Tracheal epithelial cell (primary cell): ENCODE measurements around the gene SNAP91. TPM values are rescaled to one million over a fixed set of nuclear protein-coding genes. Genes with fewer than 3 reads are reported as not detected.

Experiments used
- total RNA-seq: library from RNA; depleted of rRNA; stranded (reverse); fragments of >200 nt; gene quantifications from 2 replicates; pipeline ENCODE4 v1.2.1, GENCODE V29; 2014

Gene SNAP91, protein sequence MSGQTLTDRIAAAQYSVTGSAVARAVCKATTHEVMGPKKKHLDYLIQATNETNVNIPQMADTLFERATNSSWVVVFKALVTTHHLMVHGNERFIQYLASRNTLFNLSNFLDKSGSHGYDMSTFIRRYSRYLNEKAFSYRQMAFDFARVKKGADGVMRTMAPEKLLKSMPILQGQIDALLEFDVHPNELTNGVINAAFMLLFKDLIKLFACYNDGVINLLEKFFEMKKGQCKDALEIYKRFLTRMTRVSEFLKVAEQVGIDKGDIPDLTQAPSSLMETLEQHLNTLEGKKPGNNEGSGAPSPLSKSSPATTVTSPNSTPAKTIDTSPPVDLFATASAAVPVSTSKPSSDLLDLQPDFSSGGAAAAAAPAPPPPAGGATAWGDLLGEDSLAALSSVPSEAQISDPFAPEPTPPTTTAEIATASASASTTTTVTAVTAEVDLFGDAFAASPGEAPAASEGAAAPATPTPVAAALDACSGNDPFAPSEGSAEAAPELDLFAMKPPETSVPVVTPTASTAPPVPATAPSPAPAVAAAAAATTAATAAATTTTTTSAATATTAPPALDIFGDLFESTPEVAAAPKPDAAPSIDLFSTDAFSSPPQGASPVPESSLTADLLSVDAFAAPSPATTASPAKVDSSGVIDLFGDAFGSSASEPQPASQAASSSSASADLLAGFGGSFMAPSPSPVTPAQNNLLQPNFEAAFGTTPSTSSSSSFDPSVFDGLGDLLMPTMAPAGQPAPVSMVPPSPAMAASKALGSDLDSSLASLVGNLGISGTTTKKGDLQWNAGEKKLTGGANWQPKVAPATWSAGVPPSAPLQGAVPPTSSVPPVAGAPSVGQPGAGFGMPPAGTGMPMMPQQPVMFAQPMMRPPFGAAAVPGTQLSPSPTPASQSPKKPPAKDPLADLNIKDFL
- not detected in 2 replicates for total RNA-seq

DNA sequence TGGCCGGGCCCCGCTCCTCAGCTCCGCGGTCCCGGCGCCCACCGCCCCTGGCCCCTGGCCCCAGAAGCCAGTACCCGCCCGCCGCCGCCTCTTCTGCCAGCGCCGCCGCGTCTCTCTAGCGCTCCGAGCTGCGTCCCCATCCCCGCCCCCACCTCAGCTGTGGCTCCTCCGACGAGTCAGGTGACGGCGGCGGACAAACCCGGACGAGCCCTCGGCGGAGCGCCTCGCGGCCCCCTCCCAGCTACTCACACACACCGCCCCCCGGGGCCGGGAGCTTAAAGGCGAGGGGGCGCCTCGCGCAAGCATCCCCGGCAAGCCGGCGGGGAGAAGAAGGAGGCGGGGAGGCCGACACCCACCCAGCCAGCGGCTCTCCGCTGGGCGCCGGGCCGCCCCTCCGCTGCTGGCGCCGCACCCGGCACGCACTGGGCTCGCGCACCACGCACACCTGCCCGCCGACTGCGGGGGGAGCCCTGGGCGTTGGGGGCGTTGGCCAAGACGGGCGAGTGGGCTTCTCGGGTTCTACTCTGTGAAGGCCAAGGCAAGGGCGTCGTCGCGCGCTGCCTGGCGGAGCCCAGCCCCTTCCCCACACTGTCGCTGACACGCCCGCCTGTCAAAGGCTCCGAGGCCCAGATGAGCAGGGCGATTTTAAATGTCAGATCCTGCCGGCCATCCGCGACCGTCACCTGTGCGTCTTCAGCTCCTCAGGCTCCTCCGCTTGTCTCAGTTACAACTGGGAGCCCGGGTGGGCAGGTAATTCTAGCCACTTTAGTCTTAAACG lies at the start of gene SNAP91:
Gene SNAP91, minus strand, starts transcription at position 132 of the 778 bp plus-strand sequence. CDS start 1,174 bp downstream, outside the sequence.

DNA sequence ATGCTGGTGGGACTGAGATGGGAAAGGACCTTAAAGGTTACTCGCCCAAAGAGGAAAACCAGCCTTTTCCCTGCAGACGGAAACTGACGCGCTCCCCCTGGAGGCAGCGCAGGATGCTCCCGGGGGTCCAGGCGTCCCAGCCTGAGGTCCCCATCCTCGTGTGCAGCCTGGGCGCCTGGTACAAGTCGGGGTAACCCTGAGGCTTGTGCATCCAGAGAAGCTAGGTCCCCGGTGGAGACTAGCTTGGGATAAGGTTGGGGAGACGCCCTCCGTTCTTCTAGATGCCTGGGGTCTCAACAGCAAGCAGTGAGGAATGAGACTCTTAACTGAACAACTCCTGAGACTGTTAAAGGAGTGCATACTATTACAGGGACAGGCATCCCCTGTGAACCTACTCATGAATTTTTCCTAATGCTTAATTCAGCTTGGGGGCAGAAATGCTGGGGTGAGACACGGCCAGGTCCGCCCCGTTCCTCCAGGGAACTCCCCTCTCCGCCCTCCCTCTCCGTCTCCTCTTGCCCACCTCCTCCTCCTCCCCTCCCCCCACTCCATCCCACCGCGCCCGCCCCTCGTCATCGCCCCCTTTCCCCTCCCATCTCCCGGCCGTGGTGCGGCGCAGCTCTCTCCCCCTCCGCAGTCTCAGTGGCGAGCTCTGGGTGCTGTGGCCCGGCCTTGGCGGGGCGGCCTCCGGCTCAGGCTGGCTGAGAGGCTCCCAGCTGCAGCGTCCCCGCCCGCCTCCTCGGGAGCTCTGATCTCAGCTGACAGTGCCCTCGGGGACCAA lies 196.8 kb downstream of the SNAP91 start, which contains the start of gene PRSS35:
Gene PRSS35, plus strand, starts transcription at position 634 of the 781 bp plus-strand sequence. CDS start 10,908 bp downstream, outside the sequence.

Other genes with a start within 250 kb of the SNAP91 start
- gene PRSS35, start 196.6 kb downstream of the SNAP91 start, total RNA-seq, result under 0.01 TPM in 1 of 2 replicates, not detected in the other
- gene RIPPLY2, start 144.3 kb upstream of the SNAP91 start, total RNA-seq, result 1.4 TPM in 1 of 2 replicates, not detected in the other
- gene CYB5R4, start 150.6 kb upstream of the SNAP91 start, total RNA-seq, result 3.6 and 13.0 TPM in 2 replicates